ENCODE results near the gene GPR78.

GPR78 gene

GRCh38 chr4:8587469-8588195 lies 7.4 kb downstream of the GPR78 start:
- no peak for DNase-seq

- no peak for DNase-seq
Observed at GRCh38 chr4:8588196-8588470, 7.9 kb downstream of the GPR78 start.

GRCh38 chr4:8589336-8589735 lies 9.1 kb downstream of the GPR78 start:
- DNase-seq, result no peak

- no peak for DNase-seq
Observed at GRCh38 chr4:8589823-8590545, 9.8 kb downstream of the GPR78 start.

DNA sequence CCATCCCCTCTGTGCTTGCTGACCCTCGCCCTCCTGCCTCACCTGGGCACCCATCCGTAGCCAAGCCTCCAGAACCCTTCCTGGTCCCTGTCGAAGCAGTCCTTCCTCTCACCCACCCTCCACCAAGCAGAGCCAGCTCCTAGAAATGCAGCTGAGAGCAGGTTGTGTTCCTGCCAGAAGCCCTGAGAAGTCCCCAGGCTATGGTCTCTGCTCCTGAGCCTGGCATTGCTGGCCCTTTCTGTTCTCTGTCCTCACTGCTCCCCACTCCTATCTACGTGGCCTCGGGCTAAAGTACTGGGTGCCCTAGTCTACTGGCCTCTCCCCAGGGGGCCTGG lies 10.3 kb downstream of the GPR78 start:
- no peak for DNase-seq

- no peak for DNase-seq
Observed at GRCh38 chr4:8591114-8591513, 10.9 kb downstream of the GPR78 start.

DNA sequence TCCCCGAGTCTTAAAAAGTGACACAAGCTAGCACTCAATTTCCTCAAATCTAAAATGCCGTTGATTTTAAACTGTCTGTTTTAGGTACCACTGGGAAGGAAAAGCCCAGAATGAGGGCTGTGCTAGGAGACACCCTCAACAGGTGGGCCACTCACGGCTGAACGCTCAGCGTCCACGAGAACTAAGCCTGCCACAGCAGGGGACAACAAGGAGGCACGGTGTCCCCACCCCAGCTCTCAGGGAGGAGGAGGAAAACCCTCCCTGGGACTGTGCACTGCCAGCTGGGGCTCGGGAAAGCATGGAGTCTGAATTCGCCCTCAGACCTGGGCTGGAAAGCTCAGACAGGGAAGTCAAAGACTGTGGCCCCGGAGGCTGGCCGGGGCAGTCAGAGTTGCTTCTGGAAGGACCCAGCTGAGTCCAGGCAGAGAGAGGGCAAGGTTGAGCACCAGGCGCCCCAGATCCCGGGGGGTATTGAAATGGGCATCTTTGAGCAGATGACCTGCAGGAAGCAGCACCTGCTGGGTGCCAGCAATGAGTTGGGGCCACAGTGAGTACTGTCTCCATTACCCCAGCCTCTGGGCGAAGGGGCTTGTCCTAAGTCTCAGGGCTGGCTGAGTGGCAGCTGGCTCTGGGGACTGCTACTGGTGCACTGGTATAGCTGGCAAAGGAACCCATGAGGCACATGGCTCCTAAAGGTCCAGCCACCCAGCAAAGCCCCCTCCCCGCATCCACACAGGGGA lies 11.6 kb downstream of the GPR78 start:
- no peak for DNase-seq

- no peak for DNase-seq
Observed at GRCh38 chr4:8592366-8593263, 12.4 kb downstream of the GPR78 start, which contains the start of gene CPZ. Gene CPZ, plus strand, starts transcription at chr4:8592765. Its CDS starts 69 bp downstream, at chr4:8592834.

GRCh38 chr4:8593264-8594096 lies 13.3 kb downstream of the GPR78 start:
- no peak for DNase-seq

- DNase-seq, result no peak
Observed at GRCh38 chr4:8594097-8595038, 14.2 kb downstream of the GPR78 start.

DNA sequence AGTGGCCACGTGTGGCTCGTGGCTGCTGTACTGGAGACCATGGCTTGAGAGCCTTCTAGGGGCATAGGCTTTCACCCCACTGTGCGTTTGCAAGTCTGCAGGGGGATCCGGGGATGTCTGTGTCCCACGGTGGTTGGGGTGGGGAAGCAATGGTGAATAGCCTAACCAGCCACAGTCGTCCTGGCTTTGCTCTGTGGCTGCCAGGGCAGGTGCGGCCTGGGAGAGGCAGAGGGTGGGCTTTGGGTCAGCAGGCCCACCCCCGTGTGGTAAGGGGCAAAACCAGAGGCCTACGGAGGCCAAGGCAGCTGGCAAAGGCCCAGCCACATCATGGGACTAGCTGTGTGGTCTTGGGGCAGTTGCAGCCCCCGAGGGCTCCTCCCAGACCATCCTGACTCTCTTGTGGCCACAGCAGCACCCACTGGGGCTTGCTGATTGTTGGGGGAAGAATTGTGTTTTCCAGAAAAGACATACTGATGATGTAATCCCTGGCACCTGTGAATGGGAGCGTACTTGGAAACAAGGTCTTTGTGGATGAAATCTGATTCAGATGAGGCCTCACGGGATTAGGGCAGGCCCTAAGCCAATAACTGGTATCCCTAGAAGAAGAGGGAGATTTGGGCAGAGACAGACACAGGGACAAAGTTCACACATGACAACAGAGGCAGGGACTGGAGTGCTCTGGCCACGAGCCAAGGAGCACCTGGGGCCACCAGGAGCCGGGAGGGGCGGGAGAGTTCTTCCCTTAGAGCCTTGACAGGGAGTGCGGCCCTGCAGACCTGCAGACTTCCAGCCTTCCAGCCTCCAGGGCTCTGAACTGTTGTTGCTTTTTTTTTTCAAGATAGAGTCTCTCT lies 15.3 kb downstream of the GPR78 start:
- no peak for DNase-seq

GRCh38 chr4:8596891-8597290 lies 16.7 kb downstream of the GPR78 start:
- DNase-seq, result no peak

- DNase-seq, result no peak
Observed at GRCh38 chr4:8597319-8597718, 17.1 kb downstream of the GPR78 start.

DNA sequence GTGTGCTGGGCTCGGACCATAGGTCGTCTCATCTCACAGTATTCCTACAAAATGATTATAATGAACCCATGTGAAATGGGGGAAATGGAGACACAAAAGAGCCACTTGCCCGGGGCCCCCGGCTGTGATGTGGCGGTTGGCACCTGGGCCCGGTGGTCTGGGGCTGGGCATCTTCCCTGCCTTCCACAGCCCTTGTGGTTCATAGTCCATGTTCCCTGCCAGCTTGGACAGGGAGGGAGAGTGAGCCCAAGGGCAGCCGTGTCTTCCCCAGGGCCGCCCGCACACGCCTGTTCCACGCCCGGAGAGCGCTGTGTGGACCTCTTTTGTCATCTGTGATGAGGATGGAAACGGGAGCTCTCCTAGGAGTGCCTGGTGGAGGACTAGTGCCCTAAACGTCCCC lies 17.6 kb downstream of the GPR78 start:
- no peak for DNase-seq

- no peak for DNase-seq
Observed at GRCh38 chr4:8598391-8599090, 18.3 kb downstream of the GPR78 start.

- DNase-seq, result no peak
Observed at GRCh38 chr4:8599091-8599460, 18.9 kb downstream of the GPR78 start.

DNA sequence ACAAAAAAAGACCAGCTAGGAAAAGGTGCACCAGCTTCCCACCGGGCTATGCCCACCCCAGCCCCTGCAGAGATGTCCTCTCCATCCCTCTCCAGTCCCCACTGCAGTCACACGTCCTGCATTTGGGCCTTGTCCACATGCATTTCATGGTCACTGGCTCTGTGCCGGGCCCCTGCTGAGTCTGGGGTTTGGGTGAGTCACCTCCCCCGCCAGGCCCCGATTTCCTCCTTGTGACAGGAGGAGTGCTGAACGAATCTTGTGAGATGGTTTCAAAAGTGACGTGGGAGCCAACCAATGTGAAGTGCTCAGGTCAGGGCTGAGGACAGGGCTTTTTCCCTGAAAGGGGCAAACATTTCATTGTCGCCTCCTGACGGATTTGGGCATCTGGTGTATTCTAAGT lies 19.5 kb downstream of the GPR78 start:
- DNase-seq, result no peak

GRCh38 chr4:8600266-8600665 lies 20.1 kb downstream of the GPR78 start:
- DNase-seq, result no peak

- no peak for DNase-seq
Observed at GRCh38 chr4:8600686-8601085, 20.5 kb downstream of the GPR78 start.
